Measurements from ENCODE around the gene PRRC2A.

PRRC2A gene

GRCh38 chr6:31621991-31622390 is 1.5 kb downstream of the PRRC2A start:
- Histone ChIP-seq H3K27ac (peak overlapping the region; percentile 68; the same call in 1 of the 2 replicates), H3K79me2 (ENCODE audit: insufficient read depth, low read depth) (peaks cover 39% of the 10 kb centered on the region), H3K4me1 (ENCODE audit: low read depth, poor library complexity, severe bottlenecking) (peaks cover 24% of the 10 kb centered on the region), H4K20me1 (ENCODE audit: insufficient read depth) (no peaks in the 10 kb centered on the region), H3K36me3 (ENCODE audit: insufficient read depth) (peaks cover 26% of the 10 kb centered on the region; the same call in 1 of the 2 replicates), H3K9ac (peak overlapping the region; percentile 94; the same call in 1 of the 2 replicates), H2AFZ (ENCODE audit: low read depth) (no peak overlapping the region), H3K4me2 (peak overlapping the region; percentile 92), H3K4me3 (IDR thresholded peaks at IDR 0.05; ENCODE audit: insufficient read depth, low read depth, low read length) (peak overlapping the region; percentile 51), H3K27me3 (ENCODE audit: insufficient read depth, low read depth) (no peaks in the 10 kb centered on the region)
- TF ChIP-seq CTCF (conservative IDR thresholded peaks at IDR 0.05; ENCODE audit: low read depth, low read length) = no peak

DNA sequence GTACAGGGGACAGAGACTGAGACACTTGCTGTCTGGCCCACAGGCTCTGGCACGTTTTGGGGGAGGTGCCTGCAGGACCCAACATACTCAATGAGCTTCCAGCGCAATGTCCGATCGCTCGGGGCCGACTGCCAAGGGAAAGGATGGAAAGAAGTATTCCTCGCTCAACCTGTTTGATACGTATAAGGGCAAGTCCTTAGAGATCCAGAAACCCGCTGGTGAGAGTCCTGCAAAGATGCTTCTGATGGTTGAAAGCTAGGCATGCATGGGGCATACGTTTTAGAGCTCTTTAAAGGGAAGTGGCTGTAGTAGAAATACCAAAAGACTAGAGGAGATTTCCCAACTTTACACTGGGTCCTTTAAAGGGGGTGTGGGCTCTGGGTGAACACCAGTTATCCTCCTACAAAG is 2.2 kb downstream of the PRRC2A start:
- no peak for TF ChIP-seq CTCF (conservative IDR thresholded peaks at IDR 0.05; ENCODE audit: low read depth, low read length)
- Histone ChIP-seq H3K4me2 (peak overlapping the region; percentile 92; the same call in 1 of the 2 replicates), H3K27me3 (ENCODE audit: insufficient read depth, low read depth) (no peaks in the 10 kb centered on the region), H3K4me3 (IDR thresholded peaks at IDR 0.05; ENCODE audit: insufficient read depth, low read depth, low read length) (no peak overlapping the region), H3K79me2 (ENCODE audit: insufficient read depth, low read depth) (peaks cover 39% of the 10 kb centered on the region), H2AFZ (ENCODE audit: low read depth) (no peak overlapping the region), H3K9ac (no peak overlapping the region), H3K36me3 (ENCODE audit: insufficient read depth) (peaks cover 28% of the 10 kb centered on the region; the same call in 1 of the 2 replicates), H3K4me1 (ENCODE audit: low read depth, poor library complexity, severe bottlenecking) (peaks cover 17% of the 10 kb centered on the region), H3K27ac (no peak overlapping the region), H4K20me1 (ENCODE audit: insufficient read depth) (no peaks in the 10 kb centered on the region)

DNA sequence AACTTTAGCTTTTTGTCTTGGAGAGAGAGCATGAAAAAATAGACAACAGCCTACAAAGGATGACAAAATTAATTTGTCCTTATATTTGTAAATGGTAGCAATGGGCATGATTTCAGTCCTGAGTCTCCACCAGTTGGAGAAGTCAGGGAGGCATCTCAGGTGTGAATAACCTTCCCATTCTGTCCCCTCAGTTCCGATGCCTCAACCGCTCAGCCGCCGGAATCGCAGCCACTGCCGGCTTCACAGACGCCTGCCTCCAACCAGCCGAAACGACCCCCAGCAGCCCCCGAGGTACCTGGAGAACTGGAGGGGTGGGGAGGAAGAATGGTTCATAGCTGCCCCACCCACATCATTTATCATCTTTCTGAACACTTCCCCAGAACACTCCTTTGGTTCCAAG is 3.6 kb downstream of the PRRC2A start:
- H2AFZ ChIP-seq (ENCODE audit: low read depth) = no peak overlapping the region
- no peak overlapping the region for H3K4me2 ChIP-seq
- H3K27me3 ChIP-seq (ENCODE audit: insufficient read depth, low read depth) = no peaks in the 10 kb centered on the region
- no peak overlapping the region for H3K4me3 ChIP-seq (IDR thresholded peaks at IDR 0.05; ENCODE audit: insufficient read depth, low read depth, low read length)
- H3K4me1 ChIP-seq (ENCODE audit: low read depth, poor library complexity, severe bottlenecking) = peaks cover 16% of the 10 kb centered on the region
- peaks cover 28% of the 10 kb centered on the region; the same call in 1 of the 2 replicates for H3K36me3 ChIP-seq (ENCODE audit: insufficient read depth)
- no peaks in the 10 kb centered on the region for H4K20me1 ChIP-seq (ENCODE audit: insufficient read depth)
- no peak for TF ChIP-seq CTCF (conservative IDR thresholded peaks at IDR 0.05; ENCODE audit: low read depth, low read length)
- peaks cover 39% of the 10 kb centered on the region for H3K79me2 ChIP-seq (ENCODE audit: insufficient read depth, low read depth)
- H3K9ac ChIP-seq = no peak overlapping the region
- no peak overlapping the region for H3K27ac ChIP-seq

DNA sequence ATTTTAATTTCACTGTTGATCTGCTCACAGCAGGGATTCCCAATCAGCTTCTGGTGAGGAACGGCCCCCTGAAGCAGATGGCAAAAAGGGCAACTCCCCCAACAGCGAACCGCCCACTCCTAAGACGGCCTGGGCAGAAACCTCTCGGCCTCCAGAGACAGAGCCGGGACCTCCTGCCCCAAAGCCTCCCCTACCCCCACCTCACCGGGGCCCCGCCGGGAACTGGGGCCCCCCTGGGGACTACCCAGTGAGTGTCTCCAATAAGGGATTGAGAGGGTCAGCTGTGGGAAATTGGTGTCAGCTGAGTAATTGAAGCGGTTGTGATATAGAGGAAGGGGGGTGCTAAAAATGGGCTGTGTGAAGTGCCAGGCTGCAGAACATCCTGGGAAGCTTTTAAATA is 6.4 kb downstream of the PRRC2A start:
- H3K4me2 ChIP-seq = no peak overlapping the region
- peaks cover 27% of the 10 kb centered on the region for H3K79me2 ChIP-seq (ENCODE audit: insufficient read depth, low read depth)
- no peaks in the 10 kb centered on the region for H4K20me1 ChIP-seq (ENCODE audit: insufficient read depth)
- H3K36me3 ChIP-seq (ENCODE audit: insufficient read depth) = peaks cover 31% of the 10 kb centered on the region; the same call in 1 of the 2 replicates
- H3K27me3 ChIP-seq (ENCODE audit: insufficient read depth, low read depth) = no peaks in the 10 kb centered on the region
- no peak overlapping the region for H3K9ac ChIP-seq
- no peak for TF ChIP-seq CTCF (conservative IDR thresholded peaks at IDR 0.05; ENCODE audit: low read depth, low read length)
- no peak overlapping the region for H2AFZ ChIP-seq (ENCODE audit: low read depth)
- H3K4me1 ChIP-seq (ENCODE audit: low read depth, poor library complexity, severe bottlenecking) = peaks cover 9% of the 10 kb centered on the region
- no peak overlapping the region for H3K4me3 ChIP-seq (IDR thresholded peaks at IDR 0.05; ENCODE audit: insufficient read depth, low read depth, low read length)
- H3K27ac ChIP-seq = no peak overlapping the region
